A375 (cell line): ENCODE results near the gene TAT. TPM values are rescaled to one million over a fixed set of nuclear protein-coding genes. Genes with fewer than 3 reads are reported as not detected.

Source experiments
- small RNA-seq: library from RNA; depleted of rRNA; stranded (forward); fragments of <200 nt; gene quantifications from one replicate; pipeline ENCODE3, GENCODE V24; 2014
- total RNA-seq: library from RNA; depleted of rRNA; stranded (reverse); fragments of >200 nt; shearing (Covaris generic); gene quantifications from 2 replicates; pipeline ENCODE4 v1.2.3, GENCODE V29; 2014; rRNA removed

Gene TAT
- total RNA-seq = not detected in 2 replicates

GRCh38 chr16:71576971-71577370 lies at the start of gene TAT:
TAT (minus strand) TSS chr16:71577092; CDS start chr16:71576415, 677 bp downstream.

GRCh38 chr16:71626018-71626857 lies 49.3 kb upstream of the TAT start, which contains the start of gene MARVELD3:
MARVELD3 (plus strand) TSS chr16:71626184; CDS start chr16:71626230, 46 bp downstream.

GRCh38 chr16:71526111-71526631 lies 50.7 kb downstream of the TAT start, which contains the start of gene CHST4:
CHST4 (plus strand) TSS chr16:71526426; CDS start chr16:71536678, 10,252 bp downstream.

Small RNA genes lying within 50 kb of the gene (small RNA-seq; reads per million reads assigned to genes)
- gene RNU6-1061P = not detected

Other genes starting within 250 kb of the TAT start
- gene CALB2, start 218.4 kb downstream of the TAT start, total RNA-seq = 27.5 and 37.9 TPM in 2 replicates
- not detected in 2 replicates for gene TLE7, start 135.0 kb downstream of the TAT start, total RNA-seq
- 9.1 and 9.2 TPM in 2 replicates for gene ZNF23, start 114.8 kb downstream of the TAT start, total RNA-seq
- 2.1 and 4.6 TPM in 2 replicates for gene ZNF19, start 87.8 kb downstream of the TAT start, total RNA-seq
- gene CHST4, start 50.7 kb downstream of the TAT start, total RNA-seq = not detected in 2 replicates
- gene MARVELD3, start 49.1 kb upstream of the TAT start, total RNA-seq = not detected in 2 replicates
- gene PHLPP2, start 147.6 kb upstream of the TAT start, total RNA-seq = 4.9 and 5.7 TPM in 2 replicates
- 69.3 and 82.5 TPM in 2 replicates for gene AP1G1, start 231.7 kb upstream of the TAT start, total RNA-seq